ENCODE data around the gene SETD6.

Gene SETD6

GRCh38 chr16:58492735-58493134, 22.6 kb upstream of the SETD6 start:
- Histone ChIP-seq H3K4me1 (peaks cover 7% of the 10 kb centered on the region), H3K36me3 (ENCODE audit: control insufficient read depth, insufficient read depth, low read length) (no peaks in the 10 kb centered on the region), H3K9ac (no peak overlapping the region), H3K27me3 (ENCODE audit: control insufficient read depth, insufficient read depth, low read length) (no peaks in the 10 kb centered on the region), H3K79me2 (no peaks in the 10 kb centered on the region), H2AFZ (no peak overlapping the region), H3K27ac (no peak overlapping the region), H3K9me3 (ENCODE audit: control insufficient read depth, low read length) (no peaks in the 10 kb centered on the region), H3K4me2 (ENCODE audit: low read length) (no peak overlapping the region), H3K4me3 (ENCODE audit: low read depth, low read length) (no peak overlapping the region)
- TF ChIP-seq, protein P1, sequence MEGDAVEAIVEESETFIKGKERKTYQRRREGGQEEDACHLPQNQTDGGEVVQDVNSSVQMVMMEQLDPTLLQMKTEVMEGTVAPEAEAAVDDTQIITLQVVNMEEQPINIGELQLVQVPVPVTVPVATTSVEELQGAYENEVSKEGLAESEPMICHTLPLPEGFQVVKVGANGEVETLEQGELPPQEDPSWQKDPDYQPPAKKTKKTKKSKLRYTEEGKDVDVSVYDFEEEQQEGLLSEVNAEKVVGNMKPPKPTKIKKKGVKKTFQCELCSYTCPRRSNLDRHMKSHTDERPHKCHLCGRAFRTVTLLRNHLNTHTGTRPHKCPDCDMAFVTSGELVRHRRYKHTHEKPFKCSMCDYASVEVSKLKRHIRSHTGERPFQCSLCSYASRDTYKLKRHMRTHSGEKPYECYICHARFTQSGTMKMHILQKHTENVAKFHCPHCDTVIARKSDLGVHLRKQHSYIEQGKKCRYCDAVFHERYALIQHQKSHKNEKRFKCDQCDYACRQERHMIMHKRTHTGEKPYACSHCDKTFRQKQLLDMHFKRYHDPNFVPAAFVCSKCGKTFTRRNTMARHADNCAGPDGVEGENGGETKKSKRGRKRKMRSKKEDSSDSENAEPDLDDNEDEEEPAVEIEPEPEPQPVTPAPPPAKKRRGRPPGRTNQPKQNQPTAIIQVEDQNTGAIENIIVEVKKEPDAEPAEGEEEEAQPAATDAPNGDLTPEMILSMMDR (IDR thresholded peaks at IDR 0.05) = no peak

- Histone ChIP-seq H3K4me2 (ENCODE audit: low read length) (no peak overlapping the region), H3K79me2 (no peaks in the 10 kb centered on the region), H3K9me3 (ENCODE audit: control insufficient read depth, low read length) (no peaks in the 10 kb centered on the region), H3K4me1 (peaks cover 7% of the 10 kb centered on the region), H3K4me3 (ENCODE audit: low read depth, low read length) (no peak overlapping the region), H3K9ac (no peak overlapping the region), H2AFZ (no peak overlapping the region), H3K36me3 (ENCODE audit: control insufficient read depth, insufficient read depth, low read length) (no peaks in the 10 kb centered on the region), H3K27ac (no peak overlapping the region), H3K27me3 (ENCODE audit: control insufficient read depth, insufficient read depth, low read length) (no peaks in the 10 kb centered on the region)
- TF ChIP-seq, protein P1 (IDR thresholded peaks at IDR 0.05) = no peak
Observed at GRCh38 chr16:58493756-58494431, 21.4 kb upstream of the SETD6 start.

GRCh38 chr16:58494981-58495520, 20.3 kb upstream of the SETD6 start:
- Histone ChIP-seq H3K79me2 (no peaks in the 10 kb centered on the region), H2AFZ (peak overlapping the region; percentile 62), H3K4me1 (peaks cover 7% of the 10 kb centered on the region), H3K4me2 (ENCODE audit: low read length) (no peak overlapping the region), H3K36me3 (ENCODE audit: control insufficient read depth, insufficient read depth, low read length) (no peaks in the 10 kb centered on the region), H3K9ac (no peak overlapping the region), H3K4me3 (ENCODE audit: low read depth, low read length) (peak overlapping the region; percentile 1), H3K9me3 (ENCODE audit: control insufficient read depth, low read length) (no peaks in the 10 kb centered on the region), H3K27me3 (ENCODE audit: control insufficient read depth, insufficient read depth, low read length) (no peaks in the 10 kb centered on the region), H3K27ac (peak overlapping the region; percentile 74)
- TF ChIP-seq, protein P1 (IDR thresholded peaks at IDR 0.05) = peak; percentile 65

- H3K27ac ChIP-seq = peak overlapping the region; percentile 74
- H3K4me1 ChIP-seq = peaks cover 7% of the 10 kb centered on the region
- H3K79me2 ChIP-seq = no peaks in the 10 kb centered on the region
- peak overlapping the region; percentile 62 for H2AFZ ChIP-seq
- no peaks in the 10 kb centered on the region for H3K27me3 ChIP-seq (ENCODE audit: control insufficient read depth, insufficient read depth, low read length)
- H3K36me3 ChIP-seq (ENCODE audit: control insufficient read depth, insufficient read depth, low read length) = no peaks in the 10 kb centered on the region
- H3K4me3 ChIP-seq (ENCODE audit: low read depth, low read length) = peak overlapping the region; percentile 1
- TF ChIP-seq, protein P1 (IDR thresholded peaks at IDR 0.05) = no peak
- H3K4me2 ChIP-seq (ENCODE audit: low read length) = no peak overlapping the region
- no peak overlapping the region for H3K9ac ChIP-seq
- no peaks in the 10 kb centered on the region for H3K9me3 ChIP-seq (ENCODE audit: control insufficient read depth, low read length)
Observed at GRCh38 chr16:58495521-58496331, 19.6 kb upstream of the SETD6 start.
